Activated CD4-positive, alpha-beta T cell treated with anti-CD3 and anti-CD28 coated beads, Interleukin-10, Interleukin-2, amounts not matched to agents 100 ng/mL and 50 ng/mL, durations not matched to agents 16 hours and 8 hours (primary cell): ENCODE measurements around the gene CIRBP.

Source experiments
- DNase-seq: peaks from one replicate; pipeline ENCODE4 v3.0.0-alpha.2; 2020

Gene CIRBP

DNA sequence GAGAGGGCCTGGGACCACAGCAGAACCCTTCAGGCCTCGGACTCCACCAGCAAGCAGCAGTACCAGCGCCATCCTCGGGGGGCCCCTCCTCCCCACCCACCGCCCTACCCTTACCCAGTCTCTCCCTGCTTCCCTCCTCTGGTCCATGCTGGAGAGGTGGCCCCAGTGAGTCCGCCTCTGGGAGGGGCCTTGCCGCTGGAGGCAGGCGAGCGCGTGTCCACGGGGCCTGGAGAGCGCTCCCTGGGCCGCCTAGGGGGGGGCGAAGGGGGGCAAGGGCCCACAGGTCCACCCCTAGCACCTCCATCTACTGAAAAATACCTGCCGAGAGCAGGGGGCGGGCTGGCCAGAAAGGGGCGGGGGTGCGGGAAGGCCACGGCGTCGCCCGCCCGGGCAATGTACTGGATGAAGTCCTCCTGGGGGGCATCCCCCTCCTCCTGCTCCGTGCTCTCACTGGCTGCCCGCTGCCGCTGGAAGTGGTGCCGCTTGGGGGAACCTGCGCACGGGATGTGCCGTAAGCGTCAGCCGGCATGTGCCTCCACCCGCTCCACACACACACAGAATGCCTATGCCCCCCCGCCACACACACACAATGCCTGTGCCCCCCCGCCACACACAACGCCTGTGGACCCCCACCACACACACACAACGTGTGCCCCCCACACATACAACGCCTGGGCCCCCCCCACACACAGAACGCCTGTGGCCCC is 38.2 kb upstream of the CIRBP start:
- no peak for DNase-seq

DNA sequence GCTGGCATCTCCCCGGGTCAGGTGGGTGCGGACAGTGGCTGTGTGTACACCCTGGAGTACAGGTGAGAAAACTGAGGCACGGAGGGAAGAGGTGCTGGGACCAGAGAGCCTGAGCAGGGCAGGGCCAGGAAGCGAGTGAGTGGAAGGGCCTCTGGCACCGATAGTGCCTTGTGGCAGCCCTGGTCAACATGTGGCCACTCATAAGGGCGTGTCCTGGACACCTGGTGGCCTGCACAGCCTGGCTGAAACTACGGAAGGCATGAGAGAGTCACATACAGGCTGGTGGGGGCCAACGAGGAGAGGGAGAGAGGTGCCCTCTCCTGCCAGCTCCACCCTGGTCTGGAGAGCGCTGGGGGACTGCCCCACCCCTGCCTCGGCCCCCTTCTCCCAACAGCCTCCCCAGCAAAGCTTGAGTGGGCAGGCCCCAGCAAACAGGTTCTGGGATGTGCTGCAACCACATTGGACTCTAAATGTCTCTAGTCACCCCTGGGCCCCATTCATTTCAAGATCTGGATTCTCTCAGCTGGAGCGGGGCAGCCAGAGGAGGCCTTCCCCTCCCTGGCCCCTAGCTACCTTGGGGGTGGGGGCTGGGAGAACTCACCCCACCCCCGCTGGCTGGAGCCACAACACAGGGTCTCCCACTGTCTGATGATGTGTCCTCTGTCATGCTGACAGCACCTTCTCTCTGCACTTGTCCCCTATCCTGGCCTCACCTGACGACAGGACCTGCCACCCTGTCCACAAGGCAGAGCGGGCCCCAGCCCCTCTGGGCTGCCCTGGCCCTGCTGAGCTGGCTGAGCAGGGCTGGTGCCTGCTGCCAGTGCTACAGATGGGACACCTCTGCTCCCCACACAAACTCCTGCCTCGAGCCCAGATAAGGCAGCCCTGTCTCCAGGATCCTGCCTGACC is 37.1 kb upstream of the CIRBP start:
- no peak for DNase-seq

DNA sequence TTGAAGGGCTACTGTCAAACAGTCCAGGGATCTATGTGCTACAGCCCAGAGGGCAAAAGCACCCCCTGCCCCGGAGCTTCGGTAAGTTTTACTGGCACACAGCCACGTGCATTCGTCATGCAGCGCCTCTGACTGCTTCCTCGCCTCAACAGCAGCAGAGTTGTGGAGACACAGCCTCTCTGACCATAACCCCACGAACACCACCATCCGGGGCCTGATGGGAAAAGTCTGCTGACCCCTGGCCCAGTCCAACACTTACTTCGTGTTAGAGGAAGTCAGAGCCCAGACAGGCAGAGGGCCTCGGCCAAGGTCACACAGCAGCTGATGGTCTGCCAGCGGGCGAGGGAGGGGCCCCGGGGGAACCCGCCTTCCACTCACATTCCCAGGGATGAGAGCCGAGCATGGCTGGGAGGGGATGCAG is 36.5 kb upstream of the CIRBP start:
- DNase-seq: no peak

DNA sequence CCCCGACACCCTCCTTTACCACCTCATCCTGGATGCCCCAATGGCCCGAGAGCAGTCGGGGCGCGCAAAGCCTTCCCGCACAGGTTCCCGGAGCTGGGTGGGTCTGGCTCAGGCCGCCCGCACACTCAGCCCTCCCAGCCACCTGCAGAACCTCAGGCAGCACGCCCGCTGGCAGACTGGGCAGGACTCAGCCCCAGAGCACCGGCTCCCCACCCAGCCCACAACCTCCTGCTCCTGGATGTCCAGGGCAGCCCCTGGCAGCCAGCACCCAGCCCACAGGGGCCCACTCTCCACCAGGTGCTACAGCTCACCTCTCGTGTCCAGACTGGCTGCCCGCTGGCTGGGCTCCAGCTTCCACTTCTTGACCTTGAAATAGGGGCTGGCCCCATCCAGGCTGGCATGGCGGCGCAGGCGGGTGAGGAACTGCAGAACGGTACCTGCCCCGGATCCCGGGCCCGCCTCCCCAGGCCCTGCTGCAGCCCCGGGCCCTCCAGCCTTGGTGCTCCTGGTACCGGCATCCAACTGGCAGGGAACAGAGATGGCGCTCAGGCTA is 35.9 kb upstream of the CIRBP start:
- DNase-seq: no peak

DNA sequence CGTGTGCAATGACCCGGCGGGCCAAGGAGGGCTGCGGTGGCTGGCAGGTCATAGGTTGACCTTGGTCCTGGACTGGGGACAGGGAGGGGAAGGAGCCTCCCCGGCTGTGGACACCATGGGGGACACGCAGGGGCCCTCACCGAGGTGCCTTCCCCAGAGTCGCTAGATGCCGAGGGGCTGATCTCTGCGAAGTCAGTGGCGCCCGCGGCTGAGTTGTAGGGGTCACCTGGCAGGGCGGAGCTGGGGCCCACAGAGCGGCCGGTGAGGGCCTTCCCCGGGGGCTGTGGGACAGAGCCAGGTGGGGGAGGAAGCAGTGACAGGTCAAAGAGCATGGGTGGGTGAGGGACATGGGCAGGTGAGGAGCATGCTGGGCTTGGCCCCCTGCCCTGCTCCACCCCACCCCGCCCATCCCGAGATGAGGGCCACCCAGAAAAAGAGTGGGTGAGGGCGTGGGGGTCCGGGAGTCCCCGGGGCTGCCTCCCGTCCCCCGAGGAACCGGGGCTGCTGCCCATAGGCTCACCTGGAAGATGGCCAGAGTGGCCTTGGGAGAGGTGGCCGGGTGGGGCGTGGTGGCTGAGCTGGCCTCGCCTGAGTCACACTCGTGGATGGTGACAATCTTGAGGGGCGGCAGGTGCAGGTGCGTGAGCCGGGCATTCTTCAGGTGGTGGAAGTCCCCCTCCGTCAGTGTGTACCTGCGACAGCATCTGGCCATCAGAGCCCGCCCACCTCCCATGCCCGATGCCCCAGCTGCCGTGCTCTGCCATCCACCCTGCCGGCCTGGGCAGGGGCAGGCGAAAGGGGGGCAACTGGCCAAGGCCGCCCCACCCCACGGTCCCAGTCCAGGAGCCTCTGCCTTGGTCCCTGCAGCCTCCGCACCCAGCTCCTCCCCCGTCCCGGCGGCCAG is 34.8 kb upstream of the CIRBP start:
- DNase-seq: no peak

DNA sequence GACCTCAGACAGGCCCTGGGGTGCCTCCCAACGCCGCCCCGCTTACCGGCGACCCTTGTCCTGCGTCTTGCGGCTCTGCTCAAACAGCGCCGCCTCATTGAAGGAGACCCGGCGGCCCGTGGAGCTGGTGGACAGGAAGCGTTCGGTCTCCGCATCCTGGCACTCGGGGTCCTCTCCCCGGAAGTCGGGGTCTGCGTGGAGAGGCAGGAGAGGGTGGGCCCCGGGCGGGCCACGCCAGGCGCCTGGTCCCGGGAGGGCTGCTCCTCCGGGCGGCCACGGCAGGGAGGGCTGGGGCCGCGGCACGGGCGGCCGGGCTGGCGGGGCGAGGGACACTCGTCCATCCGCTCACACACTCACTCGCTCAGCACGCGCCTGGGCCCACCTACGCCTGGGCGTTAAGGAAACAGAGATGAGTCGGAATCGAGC is 34.2 kb upstream of the CIRBP start:
- no peak for DNase-seq

DNA sequence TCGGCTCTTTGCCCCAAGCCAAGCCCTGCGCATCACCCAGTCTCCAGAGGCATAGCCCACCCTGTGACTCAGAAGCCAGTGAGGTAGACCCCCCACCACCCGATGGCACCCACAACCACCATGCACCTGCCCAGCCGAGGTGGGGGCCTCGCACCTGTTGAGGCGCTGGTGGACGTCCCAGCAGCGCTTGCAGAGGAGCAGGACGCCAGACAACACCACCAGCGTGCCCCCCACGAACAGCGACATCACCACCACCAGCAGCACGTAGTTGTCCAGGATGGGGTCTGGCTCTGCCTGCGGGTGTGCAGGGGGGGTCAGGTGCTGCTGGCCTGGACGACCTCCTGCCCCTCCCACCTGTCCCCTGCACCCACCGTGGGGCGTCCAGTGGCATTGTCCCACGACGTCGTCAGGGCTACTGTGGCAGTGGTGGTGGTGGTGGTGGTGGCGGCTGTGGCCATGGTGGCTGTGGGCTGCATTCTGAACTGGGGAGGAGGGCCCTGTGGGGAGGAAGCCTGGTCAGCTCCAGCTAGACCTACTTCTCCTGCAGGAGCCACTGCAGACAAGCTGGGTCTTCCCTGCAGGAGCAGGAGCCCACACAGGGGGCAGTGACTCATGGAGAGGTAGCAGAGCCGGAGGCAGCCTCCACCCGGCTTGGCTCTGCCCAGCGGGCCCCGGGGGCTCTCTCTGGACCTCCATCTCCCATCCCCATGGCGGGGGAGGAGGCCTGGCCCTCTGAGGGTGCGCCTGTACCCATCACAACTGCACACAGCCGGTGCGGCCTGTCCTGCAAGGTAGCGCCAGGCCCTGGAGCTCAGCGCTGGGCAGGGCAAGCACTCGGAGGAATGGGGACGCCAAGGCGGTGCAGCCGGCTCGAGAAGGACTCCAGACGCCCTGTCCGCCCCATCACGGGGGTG is 33.2 kb upstream of the CIRBP start:
- DNase-seq: no peak

DNA sequence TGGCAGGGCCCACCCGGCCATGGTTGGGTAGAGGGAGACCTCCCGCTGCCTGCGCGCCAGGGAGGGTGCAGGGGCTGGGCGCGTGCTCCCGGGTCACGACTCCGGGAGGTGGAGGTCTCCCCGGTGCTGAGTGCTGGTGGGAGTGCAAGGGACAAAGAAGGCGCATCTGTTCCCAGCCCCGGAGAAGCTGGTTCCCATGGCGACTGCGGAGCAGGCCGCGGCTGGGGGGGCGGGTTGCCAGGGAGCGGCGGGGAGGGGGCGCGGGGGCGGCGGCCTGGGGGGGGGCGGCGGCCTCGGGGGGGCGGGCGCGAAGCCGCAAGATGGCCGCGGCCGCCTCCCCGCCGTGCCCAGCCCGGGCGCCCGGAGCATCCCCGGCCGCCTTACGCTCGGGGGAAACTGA is 32.6 kb upstream of the CIRBP start:
- no peak for DNase-seq

DNA sequence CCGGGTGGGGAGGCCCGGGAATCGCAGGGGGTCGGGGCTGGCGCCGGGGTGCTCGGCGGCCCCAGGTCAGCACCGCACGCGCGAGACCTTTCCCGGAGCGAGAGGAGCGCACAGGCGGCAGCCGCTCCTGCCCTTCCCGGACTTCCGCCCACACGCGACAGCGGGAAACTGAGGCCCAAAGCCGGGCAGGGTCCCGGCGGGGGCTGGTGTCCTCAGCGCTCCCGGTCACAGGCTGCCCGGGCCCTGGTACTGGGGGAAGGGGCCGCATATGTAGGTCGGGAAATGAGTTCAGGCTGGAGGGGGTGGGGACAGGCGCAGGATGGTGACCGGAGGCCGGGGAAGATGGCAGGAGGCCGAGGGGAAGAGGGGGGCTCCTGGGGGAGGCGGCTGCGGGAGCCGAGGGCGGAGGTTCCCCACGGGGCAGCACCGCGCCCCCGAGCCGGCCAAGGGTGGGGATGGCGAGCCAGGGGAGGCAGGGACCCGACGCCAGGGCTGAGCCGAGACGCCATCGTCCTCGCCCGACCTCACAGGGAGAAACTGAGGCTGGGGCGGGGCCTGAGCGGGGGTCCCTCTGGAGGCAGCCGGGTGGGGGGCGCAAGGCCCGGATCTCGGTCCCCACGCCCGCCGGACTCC is 32.0 kb upstream of the CIRBP start:
- DNase-seq: no peak

DNA sequence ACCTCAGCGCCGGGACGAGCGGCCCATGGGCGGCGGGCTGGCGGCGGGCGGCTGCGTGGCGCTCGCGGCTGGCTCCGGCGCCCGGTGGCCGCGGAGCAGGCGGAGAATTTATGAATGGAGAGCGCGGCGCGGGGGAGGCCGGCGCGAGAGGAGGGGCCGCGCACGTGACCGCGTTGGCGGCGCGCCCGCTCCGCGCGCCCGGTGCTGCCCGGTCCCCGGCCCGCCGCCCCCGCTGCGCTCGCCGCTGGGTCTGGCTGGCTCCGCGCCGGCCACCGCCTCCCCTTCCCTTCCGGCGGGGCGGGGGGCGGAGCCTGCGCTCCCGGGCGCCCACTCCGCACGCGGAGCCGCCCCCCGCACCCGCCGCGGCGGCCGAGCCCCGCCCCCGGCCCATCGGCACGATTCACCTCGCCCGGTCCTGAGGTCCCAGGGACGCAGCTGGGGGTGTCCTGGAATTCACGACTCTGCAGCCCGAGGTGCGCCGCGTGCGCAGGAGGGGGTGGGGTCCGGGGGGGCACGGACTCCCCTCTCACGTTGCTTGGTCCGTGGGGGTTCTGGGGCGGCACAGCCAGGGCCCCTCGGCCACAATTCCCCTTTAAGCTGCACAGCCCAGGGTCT is 31.3 kb upstream of the CIRBP start, which contains the start of gene CBARP:
Gene CBARP (minus strand): TSS at position 252 of the 615 bp plus-strand sequence. CDS start 1,905 bp downstream, outside the sequence.
- no peak for DNase-seq

DNA sequence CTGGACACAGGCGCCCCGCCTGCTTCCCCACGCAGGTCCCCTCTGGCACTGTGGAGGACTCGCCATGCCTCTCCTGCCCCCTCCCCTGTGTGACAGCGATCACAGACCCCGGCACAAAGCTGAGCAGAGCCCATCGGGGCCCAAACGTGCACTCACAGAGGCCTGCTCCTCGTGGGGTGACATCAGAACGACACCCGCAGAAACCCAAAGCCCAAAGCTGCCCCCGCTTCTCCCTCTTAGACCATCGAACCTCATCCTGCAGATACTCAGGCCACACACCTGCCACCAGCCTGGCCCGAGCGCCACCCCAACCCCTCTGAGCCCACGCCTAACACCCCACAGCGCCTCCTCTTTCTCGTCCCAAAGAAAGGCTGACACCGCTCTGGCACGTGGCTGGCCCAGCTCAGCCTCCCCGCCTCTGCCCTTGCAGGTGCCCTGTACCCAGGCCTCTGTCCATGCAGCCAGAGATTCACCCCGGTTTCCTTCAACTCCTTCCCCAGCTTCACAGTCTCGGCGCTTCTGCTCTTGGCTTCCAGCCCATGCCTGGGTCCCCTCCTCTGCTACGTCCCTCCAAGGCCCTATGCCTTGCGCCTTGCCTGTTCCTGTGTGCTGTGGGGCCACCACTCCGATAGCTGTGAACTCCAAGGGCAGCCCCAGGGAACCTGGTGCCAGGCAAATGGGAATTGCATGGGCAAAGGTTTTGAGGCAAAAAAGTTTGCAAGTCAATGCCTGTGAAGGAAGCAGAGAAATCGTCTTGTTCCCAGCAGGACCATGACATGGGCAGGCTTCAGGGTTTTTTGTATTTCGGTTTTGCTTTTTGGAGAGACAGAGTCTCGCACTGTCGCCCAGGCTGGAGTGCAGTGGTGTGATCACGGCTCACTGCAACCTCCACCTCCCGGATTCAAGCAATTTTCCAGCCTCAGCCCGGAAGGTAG is 30.5 kb upstream of the CIRBP start:
- DNase-seq: no peak

DNA sequence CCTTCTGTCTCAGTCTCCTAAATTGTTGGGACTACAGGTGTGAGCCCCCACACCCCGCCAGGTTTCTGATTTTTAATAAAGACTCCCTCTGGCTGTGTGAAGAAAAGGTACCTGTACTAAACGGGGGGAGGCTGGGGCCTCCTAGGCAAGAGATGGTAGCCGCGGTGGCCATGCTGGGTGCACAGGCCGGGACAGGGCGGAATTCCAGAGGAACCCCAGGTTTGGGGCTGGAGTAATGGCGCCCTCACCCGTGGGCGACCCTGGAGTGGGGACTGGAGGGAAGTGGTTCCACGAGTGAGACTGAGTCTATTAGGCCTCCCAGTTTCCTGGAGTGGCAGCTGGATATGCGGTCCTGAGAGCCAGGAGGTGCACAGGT is 29.7 kb upstream of the CIRBP start:
- DNase-seq: no peak

DNA sequence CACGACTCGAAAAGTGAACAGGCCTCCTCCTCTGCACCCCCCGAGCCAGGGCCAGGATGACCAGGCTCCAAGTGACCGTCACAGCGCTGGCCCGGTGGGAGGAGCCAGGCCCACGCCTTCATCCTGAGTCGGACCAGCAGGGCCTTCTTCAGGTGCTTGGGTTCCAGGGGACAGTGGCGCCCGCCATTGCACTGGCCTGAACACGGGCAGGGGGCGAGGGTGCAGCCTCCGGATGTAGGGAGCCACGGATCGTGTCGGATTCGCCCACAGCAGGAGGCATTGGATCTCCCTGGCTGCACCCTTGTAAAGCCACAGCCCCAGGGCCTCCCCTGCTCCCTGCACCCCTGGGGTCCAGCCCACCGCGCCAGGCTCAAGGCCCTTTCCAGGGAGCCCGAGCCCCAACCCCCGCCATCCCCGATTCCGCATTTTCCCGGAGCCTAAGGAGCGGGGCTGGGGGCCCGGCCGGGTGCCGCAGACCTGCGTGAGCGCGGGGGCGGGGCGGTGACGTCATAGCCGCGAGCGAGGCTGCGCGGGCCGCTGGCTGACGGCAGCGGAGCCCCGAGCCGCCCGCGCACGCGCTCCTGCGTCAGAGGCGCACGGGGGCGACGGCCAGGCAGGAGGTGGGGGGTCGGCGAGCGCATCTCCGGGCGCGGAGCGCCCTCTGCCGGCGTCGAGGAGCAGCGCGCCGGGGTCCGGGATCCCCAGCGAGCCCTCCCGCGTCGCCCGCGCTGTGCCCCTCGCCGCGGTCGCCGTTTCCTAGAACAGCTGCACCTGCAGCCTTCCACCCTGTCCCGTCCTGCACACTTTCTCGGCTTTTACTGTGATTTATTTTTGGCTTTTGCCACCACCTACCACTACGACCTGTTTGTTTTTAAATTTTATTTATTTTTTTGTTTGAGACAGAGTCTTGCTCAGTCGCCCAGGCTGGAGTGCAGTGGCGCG is 29.1 kb upstream of the CIRBP start:
- DNase-seq: peak; percentile 96

DNA sequence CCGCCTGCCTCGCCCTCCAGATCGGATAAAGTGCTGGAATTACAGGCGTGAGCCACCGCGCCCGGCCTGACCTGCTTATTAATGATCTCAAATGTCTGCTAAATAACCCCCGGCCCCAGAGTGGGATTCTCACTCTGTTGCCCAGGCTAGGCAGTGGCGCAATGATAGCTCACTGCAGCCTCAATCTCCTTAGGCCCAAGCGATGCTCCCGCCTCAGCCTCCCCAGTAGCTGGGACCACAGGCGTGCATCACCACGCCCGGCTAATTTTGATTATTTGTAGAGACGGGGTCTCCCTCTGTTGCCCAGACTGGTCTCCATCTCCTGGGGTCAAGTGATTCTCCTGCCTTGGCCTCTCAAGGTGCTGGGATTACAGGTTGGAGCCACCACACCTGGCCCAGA is 28.2 kb upstream of the CIRBP start:
- DNase-seq: no peak

DNA sequence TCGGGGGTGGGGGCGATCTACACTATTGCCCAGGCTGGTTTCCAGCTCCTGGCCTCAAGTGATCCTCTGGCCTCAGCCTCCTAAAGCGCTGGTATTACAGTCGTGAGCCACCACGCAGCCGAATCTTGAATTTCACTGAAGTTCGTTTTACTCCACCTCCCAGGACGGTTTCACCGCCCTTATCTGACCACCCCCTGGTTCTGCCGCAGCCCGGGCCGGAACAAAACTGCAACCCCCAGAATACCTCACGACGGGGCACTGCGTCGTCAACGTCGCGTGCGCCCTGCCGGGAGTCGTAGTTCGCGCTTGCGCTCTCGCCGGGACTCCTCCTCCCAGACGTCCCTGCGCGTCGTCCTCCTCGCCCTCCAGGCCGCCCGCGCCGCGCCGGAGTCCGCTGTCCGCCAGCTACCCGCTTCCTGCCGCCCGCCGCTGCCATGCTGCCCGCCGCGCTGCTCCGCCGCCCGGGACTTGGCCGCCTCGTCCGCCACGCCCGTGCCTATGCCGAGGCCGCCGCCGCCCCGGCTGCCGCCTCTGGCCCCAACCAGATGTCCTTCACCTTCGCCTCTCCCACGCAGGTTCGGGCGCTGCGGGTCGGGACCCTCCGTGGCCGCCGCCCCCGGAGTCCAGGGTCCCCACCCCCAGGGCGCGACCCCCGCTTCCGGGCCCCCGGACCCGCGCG is 27.6 kb upstream of the CIRBP start, which contains the start of gene ATP5F1D:
Gene ATP5F1D (plus strand): TSS at position 335 of the 679 bp plus-strand sequence. CDS start 100 bp downstream, at position 435.
- peak; percentile 97 for DNase-seq

DNA sequence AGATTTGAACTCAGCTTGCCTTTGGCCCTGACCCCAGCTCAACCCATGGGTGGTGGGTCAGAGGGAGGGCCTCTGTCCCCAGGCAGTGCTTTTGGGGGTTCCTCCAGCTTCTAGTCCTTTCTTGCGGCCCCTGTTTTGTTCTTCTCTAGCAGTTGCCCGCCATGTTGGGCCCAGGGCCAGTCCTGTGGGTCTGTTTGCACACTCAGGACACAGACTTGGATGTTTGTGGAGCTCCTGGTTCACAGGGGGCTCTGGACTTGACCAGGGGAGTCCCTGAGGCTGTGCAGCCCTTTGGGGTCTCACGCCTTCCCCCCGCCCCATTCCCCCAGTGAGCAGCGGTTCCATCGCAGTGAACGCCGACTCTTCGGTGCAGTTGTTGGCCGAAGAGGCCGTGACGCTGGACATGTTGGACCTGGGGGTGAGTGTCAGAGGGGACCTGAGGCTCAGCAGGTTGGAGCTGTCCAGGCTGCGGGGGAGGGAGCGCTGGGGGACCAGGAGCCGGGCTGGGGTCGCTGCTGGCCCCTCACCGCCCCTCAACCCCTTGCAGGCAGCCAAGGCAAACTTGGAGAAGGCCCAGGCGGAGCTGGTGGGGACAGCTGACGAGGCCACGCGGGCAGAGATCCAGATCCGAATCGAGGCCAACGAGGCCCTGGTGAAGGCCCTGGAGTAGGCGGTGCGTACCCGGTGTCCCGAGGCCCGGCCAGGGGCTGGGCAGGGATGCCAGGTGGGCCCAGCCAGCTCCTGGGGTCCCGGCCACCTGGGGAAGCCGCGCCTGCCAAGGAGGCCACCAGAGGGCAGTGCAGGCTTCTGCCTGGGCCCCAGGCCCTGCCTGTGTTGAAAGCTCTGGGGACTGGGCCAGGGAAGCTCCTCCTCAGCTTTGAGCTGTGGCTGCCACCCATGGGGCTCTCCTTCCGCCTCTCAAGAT is 25.1 kb upstream of the CIRBP start:
- peak; percentile 87 for DNase-seq
